GM06990 (cell line): ENCODE measurements around the gene KCNB1.

Source experiments
- DNase-seq: peaks from one replicate; pipeline ENCODE4 v3.0.0-alpha.2; 2011; ENCODE audit not compliant: insufficient read length; ENCODE audit errors: extremely low read depth
- H3K27me3 ChIP-seq: replicated peaks from 2 replicates; pipeline ENCODE4 v1.6.0; 2011; ENCODE audit warnings: low read length; ENCODE audit not compliant: control insufficient read depth, insufficient read depth
- H3K36me3 ChIP-seq: 2 replicates; pipeline ENCODE4 v1.5.1; 2011; ENCODE audit warnings: low read length; ENCODE audit not compliant: control insufficient read depth, insufficient read depth
- H3K4me3 ChIP-seq: replicated peaks from 2 replicates; pipeline ENCODE4 v1.5.1; 2011; ENCODE audit warnings: low read depth, mild to moderate bottlenecking, control low read depth, low read length
- TF ChIP-seq, protein P1 (sequence below): IDR thresholded peaks from 2 replicates; pipeline ENCODE4 v1.5.1; 2011; ENCODE audit warnings: low read length, control low read depth, mild to moderate bottlenecking, inconsistent platforms; ENCODE audit not compliant: insufficient read depth, poor library complexity, severe bottlenecking

KCNB1 gene

DNA sequence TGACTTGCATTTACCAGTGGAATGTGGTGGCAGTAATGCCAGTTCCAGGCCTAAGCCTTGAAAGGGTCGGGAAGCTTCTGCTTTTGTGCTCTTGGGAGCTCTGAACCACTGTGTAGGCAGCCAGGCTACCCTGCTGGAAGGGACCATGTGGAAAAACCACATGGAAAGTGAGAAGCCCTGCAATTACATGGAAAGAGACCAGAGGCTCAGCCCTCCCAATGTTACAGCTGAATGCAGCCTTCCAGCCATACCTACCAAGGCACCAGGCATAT lies 14.9 kb upstream of the KCNB1 start:
- H3K36me3 ChIP-seq: no peaks in the 10 kb centered on the region
- no peak overlapping the region for H3K4me3 ChIP-seq
- no peaks in the 10 kb centered on the region for H3K27me3 ChIP-seq
- TF ChIP-seq, protein P1, sequence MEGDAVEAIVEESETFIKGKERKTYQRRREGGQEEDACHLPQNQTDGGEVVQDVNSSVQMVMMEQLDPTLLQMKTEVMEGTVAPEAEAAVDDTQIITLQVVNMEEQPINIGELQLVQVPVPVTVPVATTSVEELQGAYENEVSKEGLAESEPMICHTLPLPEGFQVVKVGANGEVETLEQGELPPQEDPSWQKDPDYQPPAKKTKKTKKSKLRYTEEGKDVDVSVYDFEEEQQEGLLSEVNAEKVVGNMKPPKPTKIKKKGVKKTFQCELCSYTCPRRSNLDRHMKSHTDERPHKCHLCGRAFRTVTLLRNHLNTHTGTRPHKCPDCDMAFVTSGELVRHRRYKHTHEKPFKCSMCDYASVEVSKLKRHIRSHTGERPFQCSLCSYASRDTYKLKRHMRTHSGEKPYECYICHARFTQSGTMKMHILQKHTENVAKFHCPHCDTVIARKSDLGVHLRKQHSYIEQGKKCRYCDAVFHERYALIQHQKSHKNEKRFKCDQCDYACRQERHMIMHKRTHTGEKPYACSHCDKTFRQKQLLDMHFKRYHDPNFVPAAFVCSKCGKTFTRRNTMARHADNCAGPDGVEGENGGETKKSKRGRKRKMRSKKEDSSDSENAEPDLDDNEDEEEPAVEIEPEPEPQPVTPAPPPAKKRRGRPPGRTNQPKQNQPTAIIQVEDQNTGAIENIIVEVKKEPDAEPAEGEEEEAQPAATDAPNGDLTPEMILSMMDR: no peak
- DNase-seq: no peak

DNA sequence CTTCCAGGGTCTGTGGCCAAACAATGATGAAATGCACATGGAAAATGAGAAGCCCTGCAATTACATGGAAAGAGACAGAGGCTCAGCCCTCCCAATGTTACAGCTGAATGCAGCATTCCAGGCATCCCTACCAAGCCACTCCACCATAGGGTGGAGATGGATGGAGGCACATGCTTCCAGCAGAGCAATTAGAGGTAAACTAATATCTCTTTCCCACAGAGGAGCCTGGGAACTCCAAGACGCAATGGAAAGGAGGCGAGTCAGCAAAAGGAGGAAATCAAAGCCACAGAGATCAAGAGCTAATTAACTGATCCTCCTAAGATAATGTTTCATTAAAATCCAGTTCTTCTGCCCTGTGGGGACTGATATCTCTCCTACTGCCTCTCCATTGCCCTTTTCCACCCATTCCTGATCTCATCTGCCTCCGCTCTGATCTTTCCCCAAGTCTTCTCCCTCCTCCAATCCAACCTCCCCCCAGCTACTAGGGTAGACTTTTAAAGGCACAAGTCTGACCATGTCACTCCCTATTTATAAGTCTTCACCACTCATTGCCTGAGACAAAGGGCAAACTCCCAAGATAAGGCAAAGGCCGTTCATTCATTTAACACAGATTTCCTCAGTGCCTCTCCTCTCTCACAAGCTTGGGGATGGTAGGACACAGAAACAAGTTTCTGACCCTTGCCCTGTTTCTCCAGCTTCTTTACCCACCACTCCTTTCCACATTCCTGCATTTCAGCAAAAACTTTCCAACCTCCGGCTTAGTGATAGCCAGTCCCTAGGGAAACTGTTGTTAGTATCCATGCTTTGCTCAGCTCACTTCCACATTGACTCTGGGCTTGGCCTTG lies 14.3 kb upstream of the KCNB1 start:
- H3K4me3 ChIP-seq: no peak overlapping the region
- no peaks in the 10 kb centered on the region for H3K27me3 ChIP-seq
- no peaks in the 10 kb centered on the region for H3K36me3 ChIP-seq
- DNase-seq: no peak
- TF ChIP-seq, protein P1: no peak

DNA sequence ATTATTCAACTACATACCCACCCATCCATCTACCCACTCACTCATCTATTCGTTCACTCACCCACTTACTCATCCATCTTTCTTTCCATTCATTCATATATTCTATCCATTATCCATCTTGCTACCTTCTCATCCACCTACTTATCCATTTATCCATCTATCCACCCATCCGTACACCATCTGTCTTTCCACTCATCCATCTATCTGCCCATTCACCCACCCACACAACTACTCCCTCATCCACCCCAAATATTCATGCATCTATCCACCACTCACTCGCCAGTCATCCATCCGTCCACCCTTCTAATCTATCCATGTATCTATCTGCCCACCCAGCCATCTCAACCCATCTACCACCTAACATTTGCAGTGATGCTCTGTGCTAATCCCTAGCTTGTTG lies 13.6 kb upstream of the KCNB1 start:
- Histone ChIP-seq H3K36me3 (no peaks in the 10 kb centered on the region), H3K27me3 (no peaks in the 10 kb centered on the region), H3K4me3 (no peak overlapping the region)
- TF ChIP-seq, protein P1: no peak
- no peak for DNase-seq

DNA sequence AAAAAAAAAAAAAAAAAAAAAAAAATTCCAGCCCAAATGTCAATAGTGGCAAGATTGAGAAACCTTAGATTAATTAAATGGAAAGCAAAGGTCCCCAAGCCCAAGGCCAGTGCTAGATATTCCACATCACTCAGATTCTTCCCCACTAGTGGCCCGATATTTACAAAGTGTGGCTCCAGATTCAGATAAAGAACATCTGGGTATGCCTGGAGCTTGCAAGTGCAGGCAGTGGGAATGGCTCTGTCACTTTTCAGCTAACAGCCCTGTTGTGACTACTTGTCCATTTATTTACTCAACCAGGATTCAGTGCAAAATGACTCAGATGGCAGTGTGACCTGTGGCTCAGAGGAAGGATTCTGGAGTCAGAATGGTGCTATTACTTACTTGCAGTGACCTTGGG lies 8.2 kb upstream of the KCNB1 start:
- no peak for DNase-seq
- Histone ChIP-seq H3K27me3 (no peaks in the 10 kb centered on the region), H3K4me3 (no peak overlapping the region), H3K36me3 (no peaks in the 10 kb centered on the region)
- TF ChIP-seq, protein P1: no peak

DNA sequence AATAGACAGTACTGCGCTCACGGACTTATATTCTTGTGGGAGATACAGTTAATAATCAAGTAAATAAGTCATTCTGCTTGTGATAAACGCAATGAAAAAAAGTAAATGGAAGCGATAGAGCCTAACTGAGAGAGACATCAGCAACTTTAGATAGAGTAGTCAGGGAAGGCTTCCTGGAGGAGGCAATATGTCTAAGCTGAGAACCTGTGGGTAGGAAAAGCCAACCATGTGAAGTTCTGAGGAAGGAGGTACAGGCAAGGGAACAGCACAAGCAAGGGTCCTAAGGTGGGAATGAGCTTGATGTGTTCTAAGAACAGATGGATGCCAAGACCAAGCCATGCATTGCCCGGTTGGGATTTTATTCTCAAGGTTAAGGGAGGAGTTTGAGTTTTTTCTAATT lies 7.2 kb upstream of the KCNB1 start:
- Histone ChIP-seq H3K27me3 (no peaks in the 10 kb centered on the region), H3K36me3 (no peaks in the 10 kb centered on the region), H3K4me3 (no peak overlapping the region)
- no peak for DNase-seq
- TF ChIP-seq, protein P1: no peak

DNA sequence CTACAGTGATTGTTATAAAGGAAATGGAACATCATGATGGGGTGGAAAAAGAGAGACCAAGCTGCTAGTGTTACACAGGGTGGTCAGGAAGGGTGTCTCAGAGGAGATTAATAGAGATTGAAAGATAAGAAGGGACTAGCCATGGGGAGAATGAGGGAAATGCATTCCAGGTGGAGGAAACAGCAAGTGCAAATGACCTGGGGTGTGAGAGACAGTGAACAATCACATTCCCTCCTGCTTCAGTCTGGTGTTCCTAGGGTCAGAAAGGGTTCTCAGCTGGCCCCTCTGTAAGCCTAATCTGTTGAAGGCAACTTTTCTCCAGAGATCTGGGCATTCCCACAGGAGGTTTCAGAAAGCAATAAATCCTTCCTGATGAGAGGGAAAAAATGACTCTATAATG lies 3.6 kb upstream of the KCNB1 start:
- H3K4me3 ChIP-seq: no peak overlapping the region
- TF ChIP-seq, protein P1: no peak
- H3K27me3 ChIP-seq: no peaks in the 10 kb centered on the region
- no peaks in the 10 kb centered on the region for H3K36me3 ChIP-seq
- no peak for DNase-seq
